HL-60 (cell line): ENCODE data around the gene ERBB4.

ENCODE experiments used
- DNase-seq, 2 experiments: peaks; one replicate each; pipeline ENCODE4 v3.0.0-alpha.2; 2010 to 2020; ENCODE audit warnings: low read depth in 1 of 2, low spot score in 1 of 2
- H3K27ac ChIP-seq: fragments of 250-450 bp; sonication (Bioruptor Pico); replicated peaks from 2 replicates; pipeline ENCODE4 v1.5.1; 2020; ENCODE audit warnings: mild to moderate bottlenecking, moderate library complexity
- H3K27me3 ChIP-seq: fragments of 250-450 bp; sonication (Bioruptor Pico); 2 replicates; pipeline ENCODE4 v1.5.1; 2021; ENCODE audit warnings: mild to moderate bottlenecking, moderate library complexity; ENCODE audit not compliant: insufficient read depth, poor library complexity, severe bottlenecking
- H3K4me3 ChIP-seq: replicated peaks from 2 replicates; pipeline ENCODE4 v1.5.1; 2011; ENCODE audit warnings: mild to moderate bottlenecking, control low read depth, low read length; ENCODE audit not compliant: insufficient read depth
- GABPA ChIP-seq: IDR thresholded peaks from 2 replicates; pipeline ENCODE4 v1.6.1; 2012; ENCODE audit warnings: low read depth
- POLR2AphosphoS5 ChIP-seq: IDR thresholded peaks from 2 replicates; pipeline ENCODE4 v1.6.1; 2012; ENCODE audit warnings: low read depth
- SPI1 ChIP-seq: IDR thresholded peaks from 2 replicates; pipeline ENCODE4 v1.6.1; 2012; ENCODE audit warnings: low read depth, mild to moderate bottlenecking, borderline replicate concordance
- TF ChIP-seq, protein P1 (sequence below): IDR thresholded peaks from 2 replicates; pipeline ENCODE4 v1.6.1; 2012; ENCODE audit warnings: low read depth; ENCODE audit not compliant: insufficient replicate concordance
- TF ChIP-seq, protein P2 (sequence below): IDR thresholded peaks from one replicate; pipeline ENCODE4 v1.5.1; 2011; ENCODE audit warnings: low read length, control low read depth, inconsistent platforms; ENCODE audit not compliant: insufficient read depth

Gene ERBB4

DNA sequence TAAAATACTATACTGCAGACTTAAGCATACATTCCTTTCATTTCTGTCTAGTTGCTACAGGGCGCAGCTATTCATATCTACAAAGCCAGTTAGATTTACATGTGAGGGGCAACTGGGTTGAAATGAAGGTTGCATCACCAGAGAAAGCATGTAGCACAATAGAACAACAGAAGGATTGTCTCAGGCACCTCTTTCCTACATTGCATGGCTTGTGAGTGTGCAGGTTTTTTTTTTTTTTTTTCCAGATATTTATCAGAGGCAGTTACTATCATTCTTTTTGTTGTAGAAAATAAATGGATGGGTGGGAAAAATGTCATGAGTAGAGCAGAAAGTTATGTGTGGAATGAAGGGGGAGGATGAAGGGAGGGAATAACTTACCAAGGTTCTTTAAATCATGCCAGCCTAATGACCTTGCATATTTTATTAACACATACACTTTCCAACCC, 86.8 kb downstream of the ERBB4 start:
- no peak for TF ChIP-seq SPI1
- TF ChIP-seq, protein P1, sequence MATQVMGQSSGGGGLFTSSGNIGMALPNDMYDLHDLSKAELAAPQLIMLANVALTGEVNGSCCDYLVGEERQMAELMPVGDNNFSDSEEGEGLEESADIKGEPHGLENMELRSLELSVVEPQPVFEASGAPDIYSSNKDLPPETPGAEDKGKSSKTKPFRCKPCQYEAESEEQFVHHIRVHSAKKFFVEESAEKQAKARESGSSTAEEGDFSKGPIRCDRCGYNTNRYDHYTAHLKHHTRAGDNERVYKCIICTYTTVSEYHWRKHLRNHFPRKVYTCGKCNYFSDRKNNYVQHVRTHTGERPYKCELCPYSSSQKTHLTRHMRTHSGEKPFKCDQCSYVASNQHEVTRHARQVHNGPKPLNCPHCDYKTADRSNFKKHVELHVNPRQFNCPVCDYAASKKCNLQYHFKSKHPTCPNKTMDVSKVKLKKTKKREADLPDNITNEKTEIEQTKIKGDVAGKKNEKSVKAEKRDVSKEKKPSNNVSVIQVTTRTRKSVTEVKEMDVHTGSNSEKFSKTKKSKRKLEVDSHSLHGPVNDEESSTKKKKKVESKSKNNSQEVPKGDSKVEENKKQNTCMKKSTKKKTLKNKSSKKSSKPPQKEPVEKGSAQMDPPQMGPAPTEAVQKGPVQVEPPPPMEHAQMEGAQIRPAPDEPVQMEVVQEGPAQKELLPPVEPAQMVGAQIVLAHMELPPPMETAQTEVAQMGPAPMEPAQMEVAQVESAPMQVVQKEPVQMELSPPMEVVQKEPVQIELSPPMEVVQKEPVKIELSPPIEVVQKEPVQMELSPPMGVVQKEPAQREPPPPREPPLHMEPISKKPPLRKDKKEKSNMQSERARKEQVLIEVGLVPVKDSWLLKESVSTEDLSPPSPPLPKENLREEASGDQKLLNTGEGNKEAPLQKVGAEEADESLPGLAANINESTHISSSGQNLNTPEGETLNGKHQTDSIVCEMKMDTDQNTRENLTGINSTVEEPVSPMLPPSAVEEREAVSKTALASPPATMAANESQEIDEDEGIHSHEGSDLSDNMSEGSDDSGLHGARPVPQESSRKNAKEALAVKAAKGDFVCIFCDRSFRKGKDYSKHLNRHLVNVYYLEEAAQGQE: no peak
- no peak for TF ChIP-seq POLR2AphosphoS5
- TF ChIP-seq, protein P2, sequence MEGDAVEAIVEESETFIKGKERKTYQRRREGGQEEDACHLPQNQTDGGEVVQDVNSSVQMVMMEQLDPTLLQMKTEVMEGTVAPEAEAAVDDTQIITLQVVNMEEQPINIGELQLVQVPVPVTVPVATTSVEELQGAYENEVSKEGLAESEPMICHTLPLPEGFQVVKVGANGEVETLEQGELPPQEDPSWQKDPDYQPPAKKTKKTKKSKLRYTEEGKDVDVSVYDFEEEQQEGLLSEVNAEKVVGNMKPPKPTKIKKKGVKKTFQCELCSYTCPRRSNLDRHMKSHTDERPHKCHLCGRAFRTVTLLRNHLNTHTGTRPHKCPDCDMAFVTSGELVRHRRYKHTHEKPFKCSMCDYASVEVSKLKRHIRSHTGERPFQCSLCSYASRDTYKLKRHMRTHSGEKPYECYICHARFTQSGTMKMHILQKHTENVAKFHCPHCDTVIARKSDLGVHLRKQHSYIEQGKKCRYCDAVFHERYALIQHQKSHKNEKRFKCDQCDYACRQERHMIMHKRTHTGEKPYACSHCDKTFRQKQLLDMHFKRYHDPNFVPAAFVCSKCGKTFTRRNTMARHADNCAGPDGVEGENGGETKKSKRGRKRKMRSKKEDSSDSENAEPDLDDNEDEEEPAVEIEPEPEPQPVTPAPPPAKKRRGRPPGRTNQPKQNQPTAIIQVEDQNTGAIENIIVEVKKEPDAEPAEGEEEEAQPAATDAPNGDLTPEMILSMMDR: no peak
- no peak for TF ChIP-seq GABPA
- no peaks in the 10 kb centered on the region for H3K27me3 ChIP-seq
- H3K27ac ChIP-seq: no peak overlapping the region
- DNase-seq: no peak
- H3K4me3 ChIP-seq: no peak overlapping the region

DNA sequence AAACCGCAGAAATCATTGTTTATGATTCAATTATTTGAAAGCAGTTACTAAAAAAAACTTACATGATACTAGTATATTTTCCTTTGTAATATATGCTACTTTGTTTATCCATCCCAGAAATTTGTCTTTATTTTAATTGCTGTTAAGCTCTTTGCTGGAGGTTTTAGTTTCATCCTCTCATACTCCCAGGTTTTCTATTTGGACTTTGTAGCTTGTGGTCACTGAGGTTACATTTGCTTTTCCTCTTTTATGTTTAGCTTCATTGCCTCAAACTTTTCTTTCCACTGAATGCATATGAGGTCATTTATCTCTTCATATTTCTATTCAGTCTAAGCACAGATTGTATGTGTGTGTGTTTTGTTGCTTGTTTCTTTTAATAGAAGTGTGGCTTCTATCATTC, 89.9 kb downstream of the ERBB4 start:
- H3K27me3 ChIP-seq: no peaks in the 10 kb centered on the region
- no peak overlapping the region for H3K4me3 ChIP-seq
- no peak for DNase-seq
- TF ChIP-seq, protein P2: no peak
- TF ChIP-seq POLR2AphosphoS5 (no peak), SPI1 (no peak), GABPA (no peak)
- TF ChIP-seq, protein P1: no peak
- no peak overlapping the region for H3K27ac ChIP-seq

DNA sequence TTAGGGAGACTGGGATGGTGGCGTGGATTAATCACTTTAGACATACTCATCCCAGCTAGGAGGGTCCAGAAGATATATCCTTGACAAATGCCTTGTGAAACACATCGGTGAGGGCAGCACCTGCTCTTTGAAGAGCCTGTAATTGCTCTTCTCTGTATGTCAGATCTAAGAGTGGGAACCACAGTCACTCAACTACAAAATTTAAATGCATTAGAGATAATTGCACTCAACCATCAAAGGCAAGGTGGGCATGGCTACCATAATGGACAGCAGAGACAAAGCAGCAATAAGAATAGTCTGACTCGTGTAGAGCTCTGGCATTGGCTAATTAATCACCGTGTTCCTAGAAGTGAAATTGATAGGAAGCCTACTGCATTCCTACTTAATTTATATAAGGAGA, 96.8 kb downstream of the ERBB4 start:
- no peak overlapping the region for H3K27ac ChIP-seq
- H3K4me3 ChIP-seq: no peak overlapping the region
- H3K27me3 ChIP-seq: no peaks in the 10 kb centered on the region
- DNase-seq: no peak
- TF ChIP-seq, protein P1: no peak
- TF ChIP-seq SPI1 (no peak), GABPA (no peak), POLR2AphosphoS5 (no peak)
- TF ChIP-seq, protein P2: no peak
